NCI-H2081 (cell line): ENCODE data around the gene FIGNL2.
A peak's percentile ranks its signal among the peaks of the same experiment; 100 is the strongest.
"Not testable (repeated sequence)": the region's sequence is repeated elsewhere in the genome, so short reads cannot be mapped to it uniquely, and the experiment has no call there.

ENCODE experiments used
- DNase-seq, 2 experiments: peaks; one replicate each; lab custom pipeline; 2025; lab: John Stamatoyannopoulos, UW

Gene FIGNL2

GRCh38 chr12:51836041-51836826 is 12.3 kb downstream of the FIGNL2 start:
- no peak for DNase-seq

- DNase-seq = no peak
These were observed 14.1 kb downstream of the FIGNL2 start for GRCh38 chr12:51834411-51834810.

GRCh38 chr12:51833448-51834227 is 14.9 kb downstream of the FIGNL2 start:
- no peak for DNase-seq

GRCh38 chr12:51832354-51833107 is 16.0 kb downstream of the FIGNL2 start:
- no peak for DNase-seq

GRCh38 chr12:51831817-51832216 is 16.7 kb downstream of the FIGNL2 start:
- not testable (repeated sequence) for DNase-seq

- DNase-seq = no peak
These were observed 18.9 kb downstream of the FIGNL2 start for GRCh38 chr12:51829641-51830040.

GRCh38 chr12:51829011-51829481 is 19.5 kb downstream of the FIGNL2 start:
- peak in 1 of 2 experiments; percentile 20 for DNase-seq

- no peak for DNase-seq
These were observed 20.3 kb downstream of the FIGNL2 start for GRCh38 chr12:51827925-51828818.

- DNase-seq = no peak
These were observed 21.6 kb downstream of the FIGNL2 start for GRCh38 chr12:51826881-51827280.

GRCh38 chr12:51825216-51825615 is 23.3 kb downstream of the FIGNL2 start:
- no peak for DNase-seq

GRCh38 chr12:51823875-51824565 is 24.5 kb downstream of the FIGNL2 start:
- peak; percentile 75 to 80 for DNase-seq

GRCh38 chr12:51822956-51823355 is 25.6 kb downstream of the FIGNL2 start:
- peak in 1 of 2 experiments; percentile 31 for DNase-seq

- no peak for DNase-seq
These were observed 26.3 kb downstream of the FIGNL2 start for GRCh38 chr12:51822261-51822616.

- no peak for DNase-seq
These were observed 26.9 kb downstream of the FIGNL2 start for GRCh38 chr12:51821440-51822260.

GRCh38 chr12:51820526-51821439 is 27.7 kb downstream of the FIGNL2 start:
- peak; percentile 78 to 84 for DNase-seq

- peak in 1 of 2 experiments; percentile 37 for DNase-seq
These were observed 28.6 kb downstream of the FIGNL2 start for GRCh38 chr12:51819736-51820525.

- DNase-seq = no peak
These were observed 29.8 kb downstream of the FIGNL2 start for GRCh38 chr12:51818566-51819300.
